GM18870 (cell line): ENCODE results near the gene UMODL1.

ENCODE experiments used
- ATAC-seq: cut with Tn5 transposase; IDR thresholded peaks from one replicate; pipeline ENCODE4 v1.9.1; 2021; ENCODE audit warnings: moderate library complexity; ENCODE audit not compliant: unreplicated experiment

The UMODL1 gene

GRCh38 chr21:42145569-42146272 is 74.6 kb downstream of the UMODL1 start:
- no peak for ATAC-seq

- no peak for ATAC-seq
These were observed 75.2 kb downstream of the UMODL1 start for GRCh38 chr21:42146273-42146805.

GRCh38 chr21:42146821-42147220 is 75.7 kb downstream of the UMODL1 start:
- no peak for ATAC-seq

- ATAC-seq = no peak
These were observed 76.4 kb downstream of the UMODL1 start for GRCh38 chr21:42147386-42148020.

- no peak for ATAC-seq
These were observed 77.0 kb downstream of the UMODL1 start for GRCh38 chr21:42148097-42148496.

GRCh38 chr21:42148584-42148983 is 77.5 kb downstream of the UMODL1 start:
- ATAC-seq = no peak

GRCh38 chr21:42149656-42150473 is 78.7 kb downstream of the UMODL1 start:
- ATAC-seq = no peak

GRCh38 chr21:42150474-42151085 is 79.5 kb downstream of the UMODL1 start:
- no peak for ATAC-seq

GRCh38 chr21:42151148-42151947 is 80.2 kb downstream of the UMODL1 start:
- ATAC-seq = no peak

- ATAC-seq = no peak
These were observed 80.8 kb downstream of the UMODL1 start for GRCh38 chr21:42151948-42152220.

GRCh38 chr21:42153046-42153686 is 82.0 kb downstream of the UMODL1 start:
- no peak for ATAC-seq

GRCh38 chr21:42153746-42154145 is 82.6 kb downstream of the UMODL1 start:
- ATAC-seq = no peak

GRCh38 chr21:42154237-42155044 is 83.3 kb downstream of the UMODL1 start:
- ATAC-seq = no peak

GRCh38 chr21:42155045-42155855 is 84.1 kb downstream of the UMODL1 start:
- no peak for ATAC-seq

- no peak for ATAC-seq
These were observed 85.8 kb downstream of the UMODL1 start for GRCh38 chr21:42156690-42157605.

- ATAC-seq = no peak
These were observed 86.6 kb downstream of the UMODL1 start for GRCh38 chr21:42157606-42158310.

GRCh38 chr21:42158846-42159245 is 87.7 kb downstream of the UMODL1 start:
- ATAC-seq = no peak
